GM06990 (cell line): ENCODE results near the gene SPAG16.
"Not testable (repeated sequence)": the region's sequence is repeated elsewhere in the genome, so short reads cannot be mapped to it uniquely, and the experiment has no call there.

Source experiments
- DNase-seq: peaks from one replicate; pipeline ENCODE4 v3.0.0-alpha.2; 2011; ENCODE audit not compliant: insufficient read length; ENCODE audit errors: extremely low read depth
- H3K27me3 ChIP-seq: replicated peaks from 2 replicates; pipeline ENCODE4 v1.6.0; 2011; ENCODE audit warnings: low read length; ENCODE audit not compliant: control insufficient read depth, insufficient read depth
- H3K36me3 ChIP-seq: 2 replicates; pipeline ENCODE4 v1.5.1; 2011; ENCODE audit warnings: low read length; ENCODE audit not compliant: control insufficient read depth, insufficient read depth
- H3K4me3 ChIP-seq: replicated peaks from 2 replicates; pipeline ENCODE4 v1.5.1; 2011; ENCODE audit warnings: low read depth, mild to moderate bottlenecking, control low read depth, low read length
- CTCF ChIP-seq: IDR thresholded peaks from 2 replicates; pipeline ENCODE4 v1.5.1; 2011; ENCODE audit warnings: low read length, control low read depth, mild to moderate bottlenecking, inconsistent platforms; ENCODE audit not compliant: insufficient read depth, poor library complexity, severe bottlenecking

SPAG16 gene

GRCh38 chr2:213266421-213266820 is 17.8 kb upstream of the SPAG16 start:
- no peak for TF ChIP-seq CTCF
- Histone ChIP-seq H3K36me3 (no peaks in the 10 kb centered on the region), H3K27me3 (no peaks in the 10 kb centered on the region), H3K4me3 (no peak overlapping the region)
- DNase-seq, result no peak

GRCh38 chr2:213271947-213272346 is 12.3 kb upstream of the SPAG16 start:
- TF ChIP-seq CTCF, result no peak
- DNase-seq, result no peak
- Histone ChIP-seq H3K27me3 (no peaks in the 10 kb centered on the region), H3K4me3 (no peak overlapping the region), H3K36me3 (no peaks in the 10 kb centered on the region)

- TF ChIP-seq CTCF, result no peak
- no peaks in the 10 kb centered on the region for H3K27me3 ChIP-seq
- DNase-seq, result no peak
- H3K36me3 ChIP-seq, result no peaks in the 10 kb centered on the region
- no peak overlapping the region for H3K4me3 ChIP-seq
Measured at GRCh38 chr2:213274143-213274542, 10.1 kb upstream of the SPAG16 start.

GRCh38 chr2:213275265-213275664 is 9.0 kb upstream of the SPAG16 start:
- Histone ChIP-seq H3K36me3 (no peaks in the 10 kb centered on the region), H3K4me3 (no peak overlapping the region), H3K27me3 (no peaks in the 10 kb centered on the region)
- no peak for DNase-seq
- no peak for TF ChIP-seq CTCF

GRCh38 chr2:213277134-213277533 is 7.1 kb upstream of the SPAG16 start:
- H3K27me3 ChIP-seq, H3K4me3 ChIP-seq, H3K36me3 ChIP-seq, DNase-seq: not testable (repeated sequence)

- Histone ChIP-seq H3K36me3 (no peaks in the 10 kb centered on the region), H3K4me3 (no peak overlapping the region), H3K27me3 (no peaks in the 10 kb centered on the region)
- TF ChIP-seq CTCF, result no peak
- DNase-seq, result no peak
Measured at GRCh38 chr2:213279116-213279620, 5.1 kb upstream of the SPAG16 start.
